ENCODE measurements around the gene SMARCB1. TPM values are rescaled to one million over a fixed set of nuclear protein-coding genes. Genes with fewer than 3 reads are reported as not detected.

SMARCB1 gene
- total RNA-seq, 4 donors from 2014 or later = 28.8 to 55.6 (median 34.9) TPM

DNA sequence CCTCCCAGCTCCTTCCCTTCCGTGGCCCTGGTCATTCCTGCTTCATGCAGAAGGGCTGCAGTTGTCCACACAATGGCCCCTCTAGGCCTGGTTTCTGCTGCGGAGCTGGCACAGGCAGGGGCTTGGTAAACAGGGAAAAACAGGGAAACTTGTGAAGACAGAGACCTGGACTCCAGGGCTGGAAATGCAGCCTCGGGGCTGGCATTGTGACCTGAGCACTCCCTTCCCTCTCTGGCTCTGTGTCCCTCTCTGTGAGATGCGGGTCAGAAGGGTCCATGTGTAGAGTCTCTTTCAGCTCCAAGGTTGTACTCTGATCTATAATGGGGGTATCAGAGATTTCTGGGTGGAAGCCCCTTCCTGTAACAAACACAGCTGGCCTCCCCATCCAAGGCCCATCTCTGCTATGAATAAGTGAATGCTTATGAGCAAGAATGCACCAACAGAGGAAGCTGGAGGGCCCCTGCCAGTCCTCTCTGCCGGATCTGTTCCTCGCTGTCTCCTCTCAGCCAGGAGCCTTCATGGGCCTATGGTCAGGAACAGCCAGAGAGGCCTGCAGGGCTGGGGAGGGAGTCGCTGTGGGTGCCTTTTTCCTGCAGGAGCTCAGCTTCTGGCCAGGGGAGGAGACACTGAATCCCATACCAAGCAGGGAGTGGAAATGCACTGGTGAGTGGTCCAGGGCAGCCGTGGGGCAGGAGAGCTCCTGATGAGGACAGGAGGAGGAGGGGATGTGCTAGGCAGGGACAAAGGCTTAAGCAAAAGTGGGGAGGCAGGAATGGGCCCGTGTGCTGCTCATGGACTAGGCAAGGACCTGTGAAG, 58.7 kb downstream of the SMARCB1 start:
- intact Hi-C loops (cut with DNase I) = loop anchor here (5.0 kb wide), 2 partner anchors 78 to 303 kb away; partner anchors contain the start of gene CHCHD10
- Histone ChIP-seq H3K9me3 (no peaks in the 10 kb centered on the region), H3K4me3 (no peak overlapping the region), H3K36me3 (no peaks in the 10 kb centered on the region), H3K27me3 (no peaks in the 10 kb centered on the region), H3K4me1 (peaks cover 38 to 42% (median 40%) of the 10 kb centered on the region in 4 donors), H3K27ac (replicated peaks in 1 of 4) (peak overlapping the region in 2 of 4 donors; percentile 1 to 7)
- no peak for DNase-seq (ENCODE audit: extremely low spot score)
- WGBS = 74% methylated on average over 8 of the region's 9 CpGs
- TF ChIP-seq POLR2AphosphoS5 (IDR thresholded peaks at IDR 0.05) (no peak), POLR2A (IDR thresholded peaks at IDR 0.05; ENCODE audit: low read depth) (no peak), CTCF (IDR thresholded peaks at IDR 0.05) (no peak), EP300 (IDR thresholded peaks at IDR 0.05) (no peak)

GRCh38 chr22:23846081-23846469, 59.3 kb downstream of the SMARCB1 start:
- H3K36me3 ChIP-seq = no peaks in the 10 kb centered on the region
- no peaks in the 10 kb centered on the region for H3K9me3 ChIP-seq
- H3K27me3 ChIP-seq = no peaks in the 10 kb centered on the region
- peak overlapping the region in 3 of 4 donors; percentile 1 to 22 (median 7) for H3K27ac ChIP-seq (replicated peaks in 1 of 4)
- no peak for DNase-seq (ENCODE audit: extremely low spot score)
- H3K4me1 ChIP-seq = peaks cover 38 to 42% (median 40%) of the 10 kb centered on the region in 4 donors
- TF ChIP-seq POLR2A (IDR thresholded peaks at IDR 0.05; ENCODE audit: low read depth) (no peak), POLR2AphosphoS5 (IDR thresholded peaks at IDR 0.05) (no peak), CTCF (IDR thresholded peaks at IDR 0.05) (no peak), EP300 (IDR thresholded peaks at IDR 0.05) (no peak)
- intact Hi-C loops (cut with DNase I) = loop anchor here (5.0 kb wide), 2 partner anchors 79 to 304 kb away; partner anchors contain the start of gene CHCHD10
- no peak overlapping the region for H3K4me3 ChIP-seq
- WGBS = 88% methylated on average over 7 of the region's 7 CpGs

GRCh38 chr22:23847310-23847920, 60.6 kb downstream of the SMARCB1 start:
- Histone ChIP-seq H3K4me1 (peaks cover 38 to 42% (median 40%) of the 10 kb centered on the region in 4 donors), H3K27me3 (no peaks in the 10 kb centered on the region), H3K9me3 (no peaks in the 10 kb centered on the region), H3K36me3 (no peaks in the 10 kb centered on the region), H3K4me3 (no peak overlapping the region), H3K27ac (replicated peaks in 1 of 4) (no peak overlapping the region)
- 92% methylated on average over 18 of the region's 18 CpGs for WGBS
- TF ChIP-seq POLR2A (IDR thresholded peaks at IDR 0.05; ENCODE audit: low read depth) (no peak), POLR2AphosphoS5 (IDR thresholded peaks at IDR 0.05) (no peak), CTCF (IDR thresholded peaks at IDR 0.05) (no peak), EP300 (IDR thresholded peaks at IDR 0.05) (no peak)
- no peak for DNase-seq (ENCODE audit: extremely low spot score)
- intact Hi-C loops (cut with DNase I) = loop anchor here (5.0 kb wide), 2 partner anchors 80 to 305 kb away; partner anchors contain the start of gene CHCHD10

GRCh38 chr22:23847991-23848864, 61.5 kb downstream of the SMARCB1 start:
- Histone ChIP-seq H3K27me3 (no peaks in the 10 kb centered on the region), H3K27ac (replicated peaks in 1 of 4) (no peak overlapping the region), H3K4me1 (peaks cover 38 to 42% (median 40%) of the 10 kb centered on the region in 4 donors), H3K4me3 (no peak overlapping the region), H3K9me3 (no peaks in the 10 kb centered on the region), H3K36me3 (no peaks in the 10 kb centered on the region)
- DNase-seq (ENCODE audit: extremely low spot score) = no peak
- no peak for TF ChIP-seq POLR2A (IDR thresholded peaks at IDR 0.05; ENCODE audit: low read depth)
- no peak for TF ChIP-seq CTCF (IDR thresholded peaks at IDR 0.05)
- TF ChIP-seq EP300 (IDR thresholded peaks at IDR 0.05) = no peak
- no peak for TF ChIP-seq POLR2AphosphoS5 (IDR thresholded peaks at IDR 0.05)
- WGBS = 84% methylated on average over 24 of the region's 24 CpGs
- intact Hi-C loops (cut with DNase I) = loop anchor here (5.0 kb wide), 2 partner anchors 81 to 306 kb away; partner anchors contain the start of gene CHCHD10
